H9 (cell line): ENCODE data around the gene MINDY2. TPM values are rescaled to one million over a fixed set of nuclear protein-coding genes. Genes with fewer than 3 reads are reported as not detected.

ENCODE experiments used
- DNase-seq: peaks from one replicate; pipeline ENCODE4 v3.0.0-alpha.2; 2017
- H2AFZ ChIP-seq: one replicate; pipeline ENCODE4 v1.6.1; 2013; ENCODE audit warnings: mild to moderate bottlenecking, low read length, control low read depth, moderate library complexity
- H2AK5ac ChIP-seq: 2 replicates; pipeline ENCODE4 v1.6.1; 2013; ENCODE audit warnings: low read length, control low read depth, mixed read lengths; ENCODE audit not compliant: insufficient read length
- H2BK120ac ChIP-seq: one replicate; pipeline ENCODE4 v1.6.1; 2013; ENCODE audit warnings: low read depth, mild to moderate bottlenecking, low read length, control low read depth, inconsistent platforms; ENCODE audit not compliant: poor library complexity, severe bottlenecking
- H2BK12ac ChIP-seq: 2 replicates; pipeline ENCODE4 v1.6.1; 2013; ENCODE audit warnings: low read length, control low read depth, mixed read lengths, low read depth; ENCODE audit not compliant: insufficient read length
- H2BK15ac ChIP-seq: 2 replicates; pipeline ENCODE4 v1.6.1; 2013; ENCODE audit warnings: low read depth, low read length, control low read depth
- H2BK20ac ChIP-seq: one replicate; pipeline ENCODE4 v1.6.1; 2013; ENCODE audit warnings: low read depth, mild to moderate bottlenecking, low read length, control low read depth, inconsistent platforms; ENCODE audit not compliant: poor library complexity, severe bottlenecking
- H2BK5ac ChIP-seq: 2 replicates; pipeline ENCODE4 v1.6.1; 2013; ENCODE audit warnings: low read length, control low read depth, mixed read lengths; ENCODE audit not compliant: insufficient read length
- H3K14ac ChIP-seq: 2 replicates; pipeline ENCODE4 v1.6.1; 2013; ENCODE audit warnings: low read length, control low read depth; ENCODE audit not compliant: insufficient read depth
- H3K18ac ChIP-seq: 2 replicates; pipeline ENCODE4 v1.6.1; 2013; ENCODE audit warnings: low read depth, mild to moderate bottlenecking, mixed read lengths, low read length, control low read depth; ENCODE audit not compliant: insufficient read length
- H3K23ac ChIP-seq: 2 replicates; pipeline ENCODE4 v1.6.1; 2013; ENCODE audit warnings: low read length, control low read depth, mixed read lengths, low read depth; ENCODE audit not compliant: insufficient read length
- H3K23me2 ChIP-seq: 2 replicates; pipeline ENCODE4 v1.6.1; 2013; ENCODE audit warnings: low read depth, mild to moderate bottlenecking, mixed read lengths, low read length, control low read depth; ENCODE audit not compliant: insufficient read length, poor library complexity, severe bottlenecking
- H3K27ac ChIP-seq: 2 replicates; pipeline ENCODE4 v1.5.1; 2013; ENCODE audit warnings: low read length, control low read depth, mixed read lengths, low read depth; ENCODE audit not compliant: insufficient read length
- H3K27me3 ChIP-seq: 2 replicates; pipeline ENCODE4 v1.6.1; 2013; ENCODE audit warnings: low read length, control low read depth, inconsistent platforms; ENCODE audit not compliant: insufficient read depth
- H3K4ac ChIP-seq: 2 replicates; pipeline ENCODE4 v1.6.1; 2013; ENCODE audit warnings: low read depth, mild to moderate bottlenecking, control low read depth, inconsistent platforms, low read length, moderate library complexity
- H3K4me1 ChIP-seq: 2 replicates; pipeline ENCODE4 v1.6.1; 2013; ENCODE audit warnings: low read length, control low read depth, inconsistent platforms; ENCODE audit not compliant: insufficient read depth
- H3K4me2 ChIP-seq: 2 replicates; pipeline ENCODE4 v1.6.1; 2013; ENCODE audit warnings: low read length, control low read depth, mixed read lengths; ENCODE audit not compliant: insufficient read length, insufficient read depth
- H3K56ac ChIP-seq: 2 replicates; pipeline ENCODE4 v1.6.1; 2013; ENCODE audit warnings: low read depth, mild to moderate bottlenecking, mixed read lengths, low read length, control low read depth; ENCODE audit not compliant: insufficient read length
- H3K79me1 ChIP-seq: 2 replicates; pipeline ENCODE4 v1.6.1; 2013; ENCODE audit warnings: low read depth, mild to moderate bottlenecking, moderate library complexity, low read length, control low read depth, inconsistent platforms; ENCODE audit not compliant: insufficient read depth, poor library complexity, severe bottlenecking
- H3K79me2 ChIP-seq: 2 replicates; pipeline ENCODE4 v1.6.1; 2013; ENCODE audit warnings: low read length, control low read depth, inconsistent platforms; ENCODE audit not compliant: insufficient read depth
- H3K9ac ChIP-seq: 2 replicates; pipeline ENCODE4 v1.6.1; 2013; ENCODE audit warnings: low read length, control low read depth, mixed read lengths; ENCODE audit not compliant: insufficient read length; ENCODE audit errors: extremely low read depth
- H3K9me3 ChIP-seq: one replicate; pipeline ENCODE4 v1.6.1; 2013; ENCODE audit warnings: low read depth, low read length, inconsistent platforms; ENCODE audit not compliant: control insufficient read depth
- H3T11ph ChIP-seq: one replicate; pipeline ENCODE4 v1.6.1; 2013; ENCODE audit warnings: mild to moderate bottlenecking, low read length, control low read depth, inconsistent platforms
- H4K20me1 ChIP-seq: one replicate; pipeline ENCODE4 v1.6.1; 2013; ENCODE audit not compliant: control insufficient read depth, insufficient read length, insufficient read depth
- H4K5ac ChIP-seq: 2 replicates; pipeline ENCODE4 v1.6.1; 2013; ENCODE audit warnings: low read depth, mild to moderate bottlenecking, mixed read lengths, low read length, control low read depth; ENCODE audit not compliant: insufficient read length
- H4K8ac ChIP-seq: replicated peaks from 2 replicates; pipeline ENCODE4 v1.6.1; 2013; ENCODE audit warnings: low read length, control low read depth, mixed read lengths, low read depth; ENCODE audit not compliant: insufficient read length
- H4K91ac ChIP-seq: 2 replicates; pipeline ENCODE4 v1.6.1; 2013; ENCODE audit warnings: low read depth, mild to moderate bottlenecking, moderate library complexity, mixed read lengths, low read length, control low read depth; ENCODE audit not compliant: insufficient read length
- H3K27ac Mint-ChIP-seq, 3 experiments: 2 replicates in 2 of 3; 3 replicates in 1 of 3; pipeline ENCODE4 v1.8.0; 2020 to 2021; ENCODE audit warnings: mixed read lengths in 3 of 3, mild to moderate bottlenecking in 1 of 3, moderate library complexity in 1 of 3
- H3K27me3 Mint-ChIP-seq: 2 replicates; pipeline ENCODE4 v1.8.0; 2021; ENCODE audit warnings: low read depth, mild to moderate bottlenecking, moderate library complexity, mixed read lengths
- H3K36me3 Mint-ChIP-seq, 3 experiments: 2 replicates in 2 of 3; 3 replicates in 1 of 3; pipeline ENCODE4 v1.8.0; 2020 to 2021; ENCODE audit warnings: low read depth in 3 of 3, mixed read lengths in 3 of 3; ENCODE audit not compliant: insufficient read depth in 1 of 3
- H3K4me1 Mint-ChIP-seq, 2 experiments: 2 replicates each; pipeline ENCODE4 v1.8.0; 2020; ENCODE audit warnings: mixed read lengths in 2 of 2
- H3K4me3 Mint-ChIP-seq, 2 experiments: 2 replicates in 1 of 2; 3 replicates in 1 of 2; pipeline ENCODE4 v1.8.0; 2020 to 2021; ENCODE audit warnings: mild to moderate bottlenecking in 2 of 2, mixed read lengths in 2 of 2, moderate library complexity in 1 of 2
- H3K9me3 Mint-ChIP-seq, 2 experiments: 2 replicates in 1 of 2; 3 replicates in 1 of 2; pipeline ENCODE4 v1.8.0; 2020; ENCODE audit warnings: mild to moderate bottlenecking in 2 of 2, mixed read lengths in 2 of 2, moderate library complexity in 1 of 2
- total RNA-seq: library from RNA; stranded (reverse); gene quantifications from 2 replicates; pipeline ENCODE4 v1.2.1, GENCODE V29; 2021
- TF ChIP-seq, protein P1 (sequence below): fragments of 200-600 bp; sonication (generic); conservative IDR thresholded peaks from 3 replicates; pipeline ENCODE4 v1.8.0; 2021; ENCODE audit warnings: antibody characterized with exemption, mild to moderate bottlenecking

MINDY2 gene
- total RNA-seq, 1 experiment from 2014 or later = 32.3 TPM

DNA sequence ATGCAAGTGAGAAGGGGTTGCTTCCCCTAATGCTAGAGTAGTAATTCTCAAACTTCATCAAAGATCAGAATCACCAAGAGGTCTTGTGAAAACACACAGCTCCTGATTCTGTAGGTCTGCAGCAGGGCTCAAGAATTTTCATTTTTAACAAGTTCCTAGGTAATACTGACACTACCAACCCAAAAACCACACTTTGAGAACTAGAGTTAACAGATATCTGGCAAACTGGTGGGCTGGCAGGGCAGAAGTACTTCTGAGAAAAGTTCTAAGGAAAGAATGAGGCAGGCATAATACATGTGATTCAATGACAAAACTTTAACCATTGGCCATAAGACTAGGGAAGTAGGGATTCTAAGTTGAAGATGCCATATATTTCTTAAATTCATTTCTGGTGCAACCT, 8.8 kb upstream of the MINDY2 start:
- Histone ChIP-seq H3K27ac (no peak overlapping the region), H4K8ac (no peak overlapping the region), H2AK5ac (no peak overlapping the region), H2BK15ac (no peak overlapping the region), H3K9me3 (no peaks in the 10 kb centered on the region), H4K20me1 (no peaks in the 10 kb centered on the region), H3K56ac (no peak overlapping the region), H3K9ac (no peak overlapping the region), H3K4me1 (no peaks in the 10 kb centered on the region), H3K79me2 (no peaks in the 10 kb centered on the region), H2BK5ac (no peak overlapping the region), H3T11ph (no peak overlapping the region), H3K4me2 (no peak overlapping the region), H3K4ac (no peak overlapping the region), H2AFZ (no peak overlapping the region), H3K79me1 (no peaks in the 10 kb centered on the region), H4K91ac (no peak overlapping the region), H3K23me2 (no peaks in the 10 kb centered on the region), H2BK20ac (no peak overlapping the region), H3K14ac (no peak overlapping the region), H3K23ac (no peak overlapping the region), H2BK12ac (no peak overlapping the region), H3K27me3 (no peaks in the 10 kb centered on the region), H4K5ac (no peak overlapping the region), H3K18ac (no peak overlapping the region), H2BK120ac (no peak overlapping the region)
- H3K4me3 Mint-ChIP-seq = no peak overlapping the region
- H3K27me3 Mint-ChIP-seq = no peaks in the 10 kb centered on the region
- H3K4me1 Mint-ChIP-seq = 0 out of 4 replicates have a peak, but pooled peaks cover 0 to 4% of the 10 kb centered on the region in 2 experiments
- H3K9me3 Mint-ChIP-seq = peaks cover 9 to 10% of the 10 kb centered on the region in 2 experiments; a peak in 4 of 5 replicates
- TF ChIP-seq, protein P1, sequence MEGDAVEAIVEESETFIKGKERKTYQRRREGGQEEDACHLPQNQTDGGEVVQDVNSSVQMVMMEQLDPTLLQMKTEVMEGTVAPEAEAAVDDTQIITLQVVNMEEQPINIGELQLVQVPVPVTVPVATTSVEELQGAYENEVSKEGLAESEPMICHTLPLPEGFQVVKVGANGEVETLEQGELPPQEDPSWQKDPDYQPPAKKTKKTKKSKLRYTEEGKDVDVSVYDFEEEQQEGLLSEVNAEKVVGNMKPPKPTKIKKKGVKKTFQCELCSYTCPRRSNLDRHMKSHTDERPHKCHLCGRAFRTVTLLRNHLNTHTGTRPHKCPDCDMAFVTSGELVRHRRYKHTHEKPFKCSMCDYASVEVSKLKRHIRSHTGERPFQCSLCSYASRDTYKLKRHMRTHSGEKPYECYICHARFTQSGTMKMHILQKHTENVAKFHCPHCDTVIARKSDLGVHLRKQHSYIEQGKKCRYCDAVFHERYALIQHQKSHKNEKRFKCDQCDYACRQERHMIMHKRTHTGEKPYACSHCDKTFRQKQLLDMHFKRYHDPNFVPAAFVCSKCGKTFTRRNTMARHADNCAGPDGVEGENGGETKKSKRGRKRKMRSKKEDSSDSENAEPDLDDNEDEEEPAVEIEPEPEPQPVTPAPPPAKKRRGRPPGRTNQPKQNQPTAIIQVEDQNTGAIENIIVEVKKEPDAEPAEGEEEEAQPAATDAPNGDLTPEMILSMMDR = no peak
- H3K36me3 Mint-ChIP-seq = peaks cover 0 to 6% (median 6%) of the 10 kb centered on the region in 3 experiments; a peak in 4 of 7 replicates
- no peak overlapping the region for H3K27ac Mint-ChIP-seq
- DNase-seq = no peak
